Memory B cell (primary cell): ENCODE data around the gene DDIT4L.

Experiments used
- ATAC-seq: fragments of 150-1000 bp; cut with Tn5 transposase; 2 replicates; pipeline ENCODE4 v1.10.0; 2021; ENCODE audit warnings: low read depth, mild to moderate bottlenecking, moderate library complexity
- DNase-seq, 2 donors: peaks; one replicate each; pipeline ENCODE4 v3.0.0; 2022; ENCODE audit warnings: low spot score in 2 of 2
- H3K27ac Mint-ChIP-seq: one replicate; pipeline ENCODE4 v1.8.0; 2022; ENCODE audit warnings: mild to moderate bottlenecking, moderate library complexity, mixed read lengths
- H3K27me3 Mint-ChIP-seq: one replicate; pipeline ENCODE4 v1.8.0; 2022; ENCODE audit warnings: mixed read lengths
- H3K36me3 Mint-ChIP-seq: one replicate; pipeline ENCODE4 v1.8.0; 2022; ENCODE audit warnings: mild to moderate bottlenecking, mixed read lengths
- H3K4me1 Mint-ChIP-seq: one replicate; pipeline ENCODE4 v1.8.0; 2022; ENCODE audit warnings: mixed read lengths
- H3K4me3 Mint-ChIP-seq: one replicate; pipeline ENCODE4 v1.8.0; 2022; ENCODE audit warnings: mild to moderate bottlenecking, moderate library complexity, mixed read lengths
- H3K9me3 Mint-ChIP-seq: one replicate; pipeline ENCODE4 v1.8.0; 2022; ENCODE audit warnings: mixed read lengths

Gene DDIT4L

GRCh38 chr4:100177126-100177525 lies 13.1 kb downstream of the DDIT4L start:
- Mint-ChIP-seq H3K9me3 (no peaks in the 10 kb centered on the region), H3K27ac (no peak overlapping the region), H3K4me1 (peaks cover 3% of the 10 kb centered on the region), H3K36me3 (no peaks in the 10 kb centered on the region), H3K4me3 (no peak overlapping the region), H3K27me3 (no peaks in the 10 kb centered on the region)
- ATAC-seq, result no peak
- DNase-seq, result no peak

- DNase-seq (no peak), ATAC-seq (no peak)
- Mint-ChIP-seq H3K27ac (no peak overlapping the region), H3K9me3 (no peaks in the 10 kb centered on the region), H3K27me3 (no peaks in the 10 kb centered on the region), H3K4me1 (peaks cover 3% of the 10 kb centered on the region), H3K36me3 (no peaks in the 10 kb centered on the region), H3K4me3 (no peak overlapping the region)
Measured at GRCh38 chr4:100175858-100176257, 14.4 kb downstream of the DDIT4L start.

- Mint-ChIP-seq H3K27ac (no peak overlapping the region), H3K4me1 (peaks cover 5% of the 10 kb centered on the region), H3K36me3 (no peaks in the 10 kb centered on the region), H3K9me3 (no peaks in the 10 kb centered on the region), H3K4me3 (no peak overlapping the region), H3K27me3 (no peaks in the 10 kb centered on the region)
- DNase-seq (no peak), ATAC-seq (no peak)
Measured at GRCh38 chr4:100174985-100175383, 15.3 kb downstream of the DDIT4L start.

- Mint-ChIP-seq H3K36me3 (no peaks in the 10 kb centered on the region), H3K27ac (no peak overlapping the region), H3K9me3 (no peaks in the 10 kb centered on the region), H3K27me3 (no peaks in the 10 kb centered on the region), H3K4me3 (no peak overlapping the region), H3K4me1 (peaks cover 13% of the 10 kb centered on the region)
- ATAC-seq, result no peak
- no peak for DNase-seq
Measured at GRCh38 chr4:100170986-100171385, 19.3 kb downstream of the DDIT4L start.

GRCh38 chr4:100169491-100170485 lies 20.5 kb downstream of the DDIT4L start:
- H3K27me3 Mint-ChIP-seq, result no peaks in the 10 kb centered on the region
- H3K9me3 Mint-ChIP-seq, result no peaks in the 10 kb centered on the region
- DNase-seq, result no peak
- H3K4me3 Mint-ChIP-seq, result no peak overlapping the region
- ATAC-seq, result no peak
- H3K27ac Mint-ChIP-seq, result no peak overlapping the region
- H3K36me3 Mint-ChIP-seq, result no peaks in the 10 kb centered on the region
- peaks cover 16% of the 10 kb centered on the region for H3K4me1 Mint-ChIP-seq

GRCh38 chr4:100168521-100168920 lies 21.7 kb downstream of the DDIT4L start:
- Mint-ChIP-seq H3K36me3 (no peaks in the 10 kb centered on the region), H3K9me3 (no peaks in the 10 kb centered on the region), H3K27ac (no peak overlapping the region), H3K4me3 (no peak overlapping the region), H3K4me1 (peaks cover 13% of the 10 kb centered on the region), H3K27me3 (no peaks in the 10 kb centered on the region)
- no peak for DNase-seq
- ATAC-seq, result no peak

- H3K4me3 Mint-ChIP-seq, result no peak overlapping the region
- H3K27me3 Mint-ChIP-seq, result no peaks in the 10 kb centered on the region
- H3K4me1 Mint-ChIP-seq, result peaks cover 15% of the 10 kb centered on the region
- H3K36me3 Mint-ChIP-seq, result peaks cover 7% of the 10 kb centered on the region
- peaks cover 5% of the 10 kb centered on the region for H3K9me3 Mint-ChIP-seq
- peak; percentile 63 for ATAC-seq
- peak in 1 of 2 donors; percentile 9 for DNase-seq
- H3K27ac Mint-ChIP-seq, result no peak overlapping the region
Measured at GRCh38 chr4:100166297-100167039, 23.8 kb downstream of the DDIT4L start.

GRCh38 chr4:100165809-100166208 lies 24.5 kb downstream of the DDIT4L start:
- peaks cover 5% of the 10 kb centered on the region for H3K9me3 Mint-ChIP-seq
- no peak overlapping the region for H3K27ac Mint-ChIP-seq
- H3K36me3 Mint-ChIP-seq, result peaks cover 7% of the 10 kb centered on the region
- no peak overlapping the region for H3K4me3 Mint-ChIP-seq
- no peaks in the 10 kb centered on the region for H3K27me3 Mint-ChIP-seq
- ATAC-seq (no peak), DNase-seq (no peak)
- peaks cover 15% of the 10 kb centered on the region for H3K4me1 Mint-ChIP-seq

- Mint-ChIP-seq H3K9me3 (peaks cover 5% of the 10 kb centered on the region), H3K27ac (no peak overlapping the region), H3K4me3 (no peak overlapping the region), H3K4me1 (peaks cover 14% of the 10 kb centered on the region), H3K27me3 (no peaks in the 10 kb centered on the region), H3K36me3 (peaks cover 7% of the 10 kb centered on the region)
- DNase-seq (no peak), ATAC-seq (no peak)
Measured at GRCh38 chr4:100164808-100165760, 25.2 kb downstream of the DDIT4L start.

GRCh38 chr4:100162027-100162685 lies 28.1 kb downstream of the DDIT4L start:
- ATAC-seq, result peak; percentile 47
- H3K4me3 Mint-ChIP-seq, result no peak overlapping the region
- H3K4me1 Mint-ChIP-seq, result peaks cover 10% of the 10 kb centered on the region
- no peaks in the 10 kb centered on the region for H3K27me3 Mint-ChIP-seq
- peaks cover 5% of the 10 kb centered on the region for H3K9me3 Mint-ChIP-seq
- no peak for DNase-seq
- peaks cover 7% of the 10 kb centered on the region for H3K36me3 Mint-ChIP-seq
- H3K27ac Mint-ChIP-seq, result no peak overlapping the region

- no peak overlapping the region for H3K4me3 Mint-ChIP-seq
- H3K27ac Mint-ChIP-seq, result no peak overlapping the region
- H3K4me1 Mint-ChIP-seq, result no peaks in the 10 kb centered on the region
- ATAC-seq (no peak), DNase-seq (no peak)
- H3K36me3 Mint-ChIP-seq, result no peaks in the 10 kb centered on the region
- H3K27me3 Mint-ChIP-seq, result peaks cover 1% of the 10 kb centered on the region
- H3K9me3 Mint-ChIP-seq, result peaks cover 1% of the 10 kb centered on the region
Measured at GRCh38 chr4:100149190-100149589, 41.1 kb downstream of the DDIT4L start.

- H3K27ac Mint-ChIP-seq, result no peak overlapping the region
- no peaks in the 10 kb centered on the region for H3K27me3 Mint-ChIP-seq
- H3K4me1 Mint-ChIP-seq, result no peaks in the 10 kb centered on the region
- no peak for DNase-seq
- no peaks in the 10 kb centered on the region for H3K36me3 Mint-ChIP-seq
- ATAC-seq, result no peak
- no peaks in the 10 kb centered on the region for H3K9me3 Mint-ChIP-seq
- H3K4me3 Mint-ChIP-seq, result no peak overlapping the region
Measured at GRCh38 chr4:100147684-100148083, 42.6 kb downstream of the DDIT4L start.

GRCh38 chr4:100147198-100147597 lies 43.1 kb downstream of the DDIT4L start:
- H3K36me3 Mint-ChIP-seq, result no peaks in the 10 kb centered on the region
- no peaks in the 10 kb centered on the region for H3K4me1 Mint-ChIP-seq
- ATAC-seq (no peak), DNase-seq (no peak)
- H3K27ac Mint-ChIP-seq, result no peak overlapping the region
- H3K27me3 Mint-ChIP-seq, result no peaks in the 10 kb centered on the region
- no peaks in the 10 kb centered on the region for H3K9me3 Mint-ChIP-seq
- no peak overlapping the region for H3K4me3 Mint-ChIP-seq
